Right lobe of liver (tissue), 4 donors: ENCODE measurements around the gene GRM7.

Experiments used
- POLR2A ChIP-seq: fragments of 450-650 bp; IDR thresholded peaks from one replicate; pipeline ENCODE4 v1.6.1; 2017; ENCODE audit warnings: antibody characterized with exemption, mild to moderate bottlenecking
- TF ChIP-seq, protein P1 (sequence below), 4 donors: fragments of 200-600 bp in 3 of 4; fragments of 450-650 bp in 1 of 4; IDR thresholded peaks; one replicate each; pipeline versions ENCODE4 v1.5.1 to v1.8.0; 2016 to 2022; ENCODE audit warnings: antibody characterized with exemption in 4 of 4, mild to moderate bottlenecking in 2 of 4
- donor health status: DM: no; HTN: no; CAD: no.
- donor health status: DM: no; HTN: no; CAD: no.
- donor health status: DM: no; HTN: yes; CAD: no.

DNA sequence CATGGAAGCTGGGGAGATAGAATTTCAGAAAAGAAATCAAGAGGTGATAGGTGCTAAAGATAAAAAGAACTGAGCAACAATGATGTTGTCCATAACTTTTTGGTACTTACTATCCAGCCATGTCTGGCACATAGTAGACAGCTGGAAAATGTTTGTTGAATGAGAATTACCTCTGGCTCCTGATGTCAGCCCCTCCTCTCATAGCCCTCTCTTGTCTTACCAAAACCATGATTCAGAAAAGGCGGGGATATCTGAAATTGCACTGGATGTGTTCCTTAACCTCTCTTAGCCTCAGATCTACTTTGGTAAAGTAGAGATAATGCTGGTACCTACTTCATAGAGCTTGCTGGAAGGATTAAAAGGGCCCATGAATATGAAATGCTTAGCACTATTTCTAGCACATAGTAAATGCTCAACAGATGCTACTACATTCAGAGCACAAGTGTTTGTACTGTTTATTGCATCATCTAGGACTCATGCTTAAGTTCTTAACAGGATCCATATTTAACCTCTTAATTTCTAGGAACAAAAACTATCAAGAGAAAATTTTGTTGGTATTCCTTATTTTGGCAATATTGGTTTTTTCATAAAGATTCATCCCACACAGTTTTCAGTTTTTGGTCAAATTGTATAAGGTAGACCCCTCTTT is 859.9 kb downstream of the GRM7 start:
- TF ChIP-seq, protein P1, sequence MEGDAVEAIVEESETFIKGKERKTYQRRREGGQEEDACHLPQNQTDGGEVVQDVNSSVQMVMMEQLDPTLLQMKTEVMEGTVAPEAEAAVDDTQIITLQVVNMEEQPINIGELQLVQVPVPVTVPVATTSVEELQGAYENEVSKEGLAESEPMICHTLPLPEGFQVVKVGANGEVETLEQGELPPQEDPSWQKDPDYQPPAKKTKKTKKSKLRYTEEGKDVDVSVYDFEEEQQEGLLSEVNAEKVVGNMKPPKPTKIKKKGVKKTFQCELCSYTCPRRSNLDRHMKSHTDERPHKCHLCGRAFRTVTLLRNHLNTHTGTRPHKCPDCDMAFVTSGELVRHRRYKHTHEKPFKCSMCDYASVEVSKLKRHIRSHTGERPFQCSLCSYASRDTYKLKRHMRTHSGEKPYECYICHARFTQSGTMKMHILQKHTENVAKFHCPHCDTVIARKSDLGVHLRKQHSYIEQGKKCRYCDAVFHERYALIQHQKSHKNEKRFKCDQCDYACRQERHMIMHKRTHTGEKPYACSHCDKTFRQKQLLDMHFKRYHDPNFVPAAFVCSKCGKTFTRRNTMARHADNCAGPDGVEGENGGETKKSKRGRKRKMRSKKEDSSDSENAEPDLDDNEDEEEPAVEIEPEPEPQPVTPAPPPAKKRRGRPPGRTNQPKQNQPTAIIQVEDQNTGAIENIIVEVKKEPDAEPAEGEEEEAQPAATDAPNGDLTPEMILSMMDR (IDR thresholded peaks at IDR 0.05): no peak
- TF ChIP-seq POLR2A: no peak
